GM12865 (cell line): Measurements from ENCODE around the gene TIMM23.
"Not testable (repeated sequence)": the region's sequence is repeated elsewhere in the genome, so short reads cannot be mapped to it uniquely, and the experiment has no call there.

ENCODE experiments used
- DNase-seq: peaks from one replicate; pipeline ENCODE4 v3.0.0; 2010; ENCODE audit warnings: low read depth
- H3K4me3 ChIP-seq: 2 replicates; pipeline ENCODE4 v1.5.1; 2011; ENCODE audit warnings: mild to moderate bottlenecking, low read depth, low read length, control low read depth

Gene TIMM23

DNA sequence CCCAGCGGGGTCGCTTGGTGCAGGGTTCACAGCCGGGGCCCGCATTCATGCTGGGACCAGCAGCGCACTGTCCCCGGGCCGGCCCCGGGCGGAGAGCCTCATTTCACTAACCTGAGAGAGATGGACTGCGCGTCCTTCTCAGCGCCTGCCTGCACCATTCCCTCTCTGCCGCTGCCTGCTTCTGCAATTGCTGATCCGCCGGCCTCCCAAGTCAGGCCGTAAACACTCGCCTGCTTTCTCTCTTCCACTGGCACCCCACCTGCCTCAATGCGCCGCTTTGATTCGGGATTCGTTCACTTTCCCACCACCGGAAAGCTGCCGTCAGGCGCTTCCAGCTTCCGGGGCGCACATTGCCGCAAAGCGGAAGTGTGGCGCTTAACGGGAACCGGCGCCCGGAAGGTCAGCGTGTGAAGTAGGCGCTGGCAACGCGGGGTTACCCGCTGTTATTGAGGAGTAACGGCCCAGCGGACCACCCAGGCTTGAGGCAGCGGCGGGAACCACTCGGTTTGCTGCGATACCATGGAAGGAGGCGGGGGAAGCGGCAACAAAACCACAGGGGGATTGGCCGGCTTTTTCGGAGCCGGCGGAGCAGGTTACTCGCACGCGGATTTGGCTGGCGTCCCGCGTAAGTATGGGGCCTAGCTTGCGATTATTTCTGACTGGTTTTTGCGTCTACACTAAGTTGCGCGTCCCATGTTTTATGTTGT, at the start of gene TIMM23:
TSS of gene TIMM23 (plus strand) at position 384 of the 707 bp plus-strand sequence. CDS start at position 520, 136 bp downstream.
- peak within 1 kb of the TSS; percentile 90 for H3K4me3 ChIP-seq
- peak; percentile 87 for DNase-seq

DNA sequence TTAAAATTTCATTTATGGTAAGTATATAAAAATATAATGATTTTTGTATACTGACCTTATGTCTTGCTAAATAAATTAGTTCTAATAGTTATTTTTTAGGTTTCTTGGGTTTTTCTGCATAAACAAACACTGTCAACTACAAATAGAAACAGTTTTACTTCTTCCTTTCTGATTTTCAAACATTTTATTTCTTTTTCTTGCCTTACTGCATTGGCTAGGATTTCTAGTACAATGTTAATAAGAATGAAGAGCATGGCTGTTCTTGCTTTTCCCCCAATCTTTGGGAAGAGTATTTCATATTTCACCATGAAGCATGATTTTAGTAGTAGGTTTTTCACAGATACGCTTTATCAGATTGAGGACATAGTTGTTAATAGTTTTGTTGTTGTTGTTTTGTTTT, 45.5 kb upstream of the TIMM23 start:
- not testable (repeated sequence) for DNase-seq

DNA sequence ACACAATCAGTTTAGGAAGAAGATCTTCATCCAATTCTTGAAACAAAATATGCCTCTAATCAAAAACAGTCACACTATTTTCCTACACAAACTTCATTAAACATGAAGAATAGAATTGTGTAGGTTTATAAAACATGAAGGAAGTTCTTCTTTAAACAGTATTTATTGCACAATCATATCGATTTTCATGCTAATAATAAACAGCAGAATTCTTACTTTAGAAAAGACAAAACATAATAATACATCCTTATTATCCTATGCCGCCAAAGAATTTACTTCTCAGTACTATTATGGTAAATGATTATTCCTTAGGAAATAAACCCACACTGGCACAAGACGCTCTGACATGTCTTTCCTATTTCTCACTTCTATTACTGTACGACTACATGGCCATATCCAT, 41.0 kb upstream of the TIMM23 start:
- H3K4me3 ChIP-seq, DNase-seq: not testable (repeated sequence)

More for the DNA sequence above, 45.5 kb upstream of the TIMM23 start:
- not testable (repeated sequence) for H3K4me3 ChIP-seq

DNA sequence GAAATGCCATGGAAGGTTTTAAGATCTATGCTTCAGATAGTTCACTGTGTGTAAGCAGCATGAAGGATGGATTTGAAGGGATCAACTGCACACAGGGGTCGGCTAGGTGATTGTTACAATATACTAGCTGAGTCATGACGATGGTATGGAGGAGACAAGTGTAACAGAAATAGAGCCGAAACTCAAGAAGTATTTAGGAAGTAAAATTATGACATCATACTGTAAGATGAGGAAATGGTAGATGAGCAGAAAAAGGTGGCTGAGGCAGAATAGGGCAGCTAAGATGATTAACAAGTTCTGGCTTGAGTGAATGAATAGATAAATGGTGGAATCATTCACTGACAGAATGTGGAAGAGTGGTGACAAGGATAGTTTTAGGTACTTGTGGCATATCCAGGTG, 37.5 kb upstream of the TIMM23 start:
- not testable (repeated sequence) for DNase-seq, H3K4me3 ChIP-seq

- DNase-seq, H3K4me3 ChIP-seq: not testable (repeated sequence)
These were observed 33.1 kb upstream of the TIMM23 start for GRCh38 chr10:45939176-45939697.

DNA sequence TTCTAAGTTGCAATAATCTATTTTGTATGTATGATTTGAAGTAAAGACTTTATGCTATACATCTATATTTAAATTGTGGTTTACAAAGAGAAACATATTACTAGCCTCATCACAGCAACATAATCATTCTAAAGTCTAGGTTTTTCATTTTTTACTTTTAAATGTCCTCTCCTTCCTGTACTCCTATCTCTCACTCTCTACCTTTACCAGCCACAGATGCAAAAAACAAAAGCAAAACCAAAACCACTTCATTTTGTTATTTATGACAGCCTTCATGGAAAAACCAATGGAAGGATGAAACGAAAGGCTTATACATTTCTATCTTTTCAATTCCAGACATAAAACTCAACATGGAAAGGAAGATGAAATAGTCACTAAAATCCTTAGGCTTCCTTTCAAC, 31.1 kb upstream of the TIMM23 start:
- DNase-seq, H3K4me3 ChIP-seq: not testable (repeated sequence)

- not testable (repeated sequence) for H3K4me3 ChIP-seq, DNase-seq
These were observed 26.8 kb upstream of the TIMM23 start for GRCh38 chr10:45945476-45945875.

- not testable (repeated sequence) for H3K4me3 ChIP-seq, DNase-seq
These were observed 24.9 kb upstream of the TIMM23 start for GRCh38 chr10:45947363-45947762.

GRCh38 chr10:45948801-45949200, 23.5 kb upstream of the TIMM23 start:
- not testable (repeated sequence) for DNase-seq, H3K4me3 ChIP-seq

GRCh38 chr10:45954367-45954766, 17.9 kb upstream of the TIMM23 start:
- DNase-seq, result not testable (repeated sequence)

DNA sequence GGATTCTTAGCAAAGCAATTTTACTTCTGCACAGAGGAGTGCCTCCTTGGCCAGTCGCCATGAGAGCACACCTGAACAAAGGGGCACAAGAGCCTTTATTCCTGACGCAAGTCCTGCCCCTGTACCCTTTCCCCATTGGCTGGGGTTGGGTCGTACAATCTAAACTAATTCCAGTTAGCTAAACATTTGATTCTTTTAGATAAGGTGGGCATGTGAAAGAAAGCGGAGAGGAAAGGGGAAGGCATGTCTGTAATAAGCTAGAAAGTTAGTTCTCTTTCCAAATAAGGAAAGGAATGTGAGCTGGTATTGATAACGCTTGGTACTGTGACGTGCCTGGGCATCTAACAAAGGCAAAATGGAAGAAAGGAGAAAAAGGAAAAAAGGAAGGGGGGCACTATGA, 15.7 kb upstream of the TIMM23 start:
- H3K4me3 ChIP-seq, DNase-seq: not testable (repeated sequence)

More at GRCh38 chr10:45954367-45954766, 17.9 kb upstream of the TIMM23 start:
- H3K4me3 ChIP-seq, result not testable (repeated sequence)

GRCh38 chr10:45957928-45958327, 14.4 kb upstream of the TIMM23 start:
- not testable (repeated sequence) for DNase-seq

GRCh38 chr10:45962686-45963452, 9.4 kb upstream of the TIMM23 start:
- H3K4me3 ChIP-seq, DNase-seq: not testable (repeated sequence)

More at GRCh38 chr10:45957928-45958327, 14.4 kb upstream of the TIMM23 start:
- H3K4me3 ChIP-seq, result not testable (repeated sequence)

DNA sequence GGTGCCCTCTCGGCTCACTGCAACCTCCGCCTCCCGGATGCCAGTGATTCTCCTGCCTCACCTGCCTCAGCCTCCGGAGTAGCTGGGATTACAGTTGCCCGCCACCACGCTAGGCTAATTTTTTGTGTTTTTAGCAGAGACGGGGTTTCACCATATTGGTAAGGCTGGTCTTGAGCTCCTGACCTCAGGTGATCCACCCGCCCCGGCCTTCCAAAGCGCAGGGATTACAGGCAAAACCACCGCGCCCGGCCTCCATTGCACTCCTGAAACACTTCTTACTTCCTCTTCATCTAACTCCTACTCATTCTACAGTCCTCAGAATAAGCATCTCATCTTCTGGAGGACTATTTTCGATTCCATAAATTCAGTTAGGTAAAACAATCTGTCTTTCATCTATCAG, 1.3 kb upstream of the TIMM23 start:
- not testable (repeated sequence) for DNase-seq

DNA sequence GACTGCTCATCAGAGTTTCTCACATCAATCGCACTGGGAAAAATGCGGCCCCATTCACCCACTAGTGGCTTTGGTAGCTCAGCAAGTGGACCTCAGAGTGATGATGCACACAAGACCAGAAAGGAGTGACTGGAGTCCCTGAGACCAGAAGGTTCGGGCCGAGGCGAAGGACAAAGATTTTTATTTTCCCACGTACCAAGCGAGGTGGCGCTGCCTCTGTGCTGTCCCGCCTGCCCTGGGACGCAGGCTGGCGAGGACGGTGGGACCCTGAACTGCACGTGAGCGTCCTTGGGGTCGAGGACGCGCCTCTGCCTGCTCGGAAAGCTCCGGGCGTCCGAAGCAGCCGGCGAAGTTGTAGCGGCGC, 565 bp upstream of the TIMM23 start:
- peak overlapping the region; percentile 90 for H3K4me3 ChIP-seq
- DNase-seq, result peak; percentile 9

More for the DNA sequence above, 1.3 kb upstream of the TIMM23 start:
- H3K4me3 ChIP-seq, result peak overlapping the region; percentile 90

GRCh38 chr10:45972813-45973169, 502 bp downstream of the TIMM23 start:
- H3K4me3 ChIP-seq, result peak overlapping the region; percentile 90
- DNase-seq, result not testable (repeated sequence)

GRCh38 chr10:45974041-45974440, 1.8 kb downstream of the TIMM23 start:
- not testable (repeated sequence) for DNase-seq, H3K4me3 ChIP-seq

- DNase-seq, H3K4me3 ChIP-seq: not testable (repeated sequence)
These were observed 6.3 kb downstream of the TIMM23 start for GRCh38 chr10:45978554-45978953.

DNA sequence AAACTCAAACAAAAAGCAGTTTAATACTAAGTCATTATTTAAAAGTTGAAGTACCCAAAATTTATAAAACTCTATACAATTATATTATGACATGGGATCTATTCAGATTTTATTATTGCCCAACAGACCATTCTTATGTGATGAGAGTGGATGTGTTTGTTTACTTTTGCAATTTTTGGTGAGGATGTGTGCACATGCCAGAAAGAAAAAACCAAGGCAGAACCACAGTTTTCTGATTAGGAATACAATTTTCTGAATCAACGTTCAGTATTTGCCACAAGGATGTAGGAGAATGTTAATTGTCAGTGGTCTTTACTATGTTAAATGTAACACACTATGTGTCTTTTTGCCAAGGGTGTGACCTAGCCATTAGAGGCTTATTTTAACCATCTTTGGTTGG, 9.1 kb downstream of the TIMM23 start:
- not testable (repeated sequence) for DNase-seq, H3K4me3 ChIP-seq
